ENCODE data around the gene PLCB1. TPM values are rescaled to one million over a fixed set of nuclear protein-coding genes. Genes with fewer than 3 reads are reported as not detected.

PLCB1 gene
- total RNA-seq, 1 experiment from 2014 or later, result not detected

GRCh38 chr20:8631271-8631670 lies 499.2 kb downstream of the PLCB1 start:
- no peak overlapping the region for H3K4me3 ChIP-seq
- H3F3A ChIP-seq (ENCODE audit: insufficient read depth, low read depth), result no peaks in the 10 kb centered on the region
- no peaks in the 10 kb centered on the region for H3K9me3 ChIP-seq (ENCODE audit: insufficient read depth, low read depth)
- H3K4me2 ChIP-seq, result no peak overlapping the region
- H2AFZ ChIP-seq, result no peak overlapping the region
- CTCF ChIA-PET, result no interaction called here
- intact Hi-C loops (cut with micrococcal nuclease; ENCODE audit: unreplicated experiment), result no loop called here
- BruUV-seq (replicated peaks), result no TSS peak
- no peaks in the 10 kb centered on the region for H3K36me3 ChIP-seq (ENCODE audit: low read depth)
- DNase-seq, result no peak
- TF ChIP-seq CTCF (conservative IDR thresholded peaks at IDR 0.05) (no peak), EZH2 (IDR thresholded peaks at IDR 0.05; ENCODE audit: low read depth) (no peak)
- no peaks in the 10 kb centered on the region for H3K79me2 ChIP-seq (ENCODE audit: low read depth)
- H3K4me1 ChIP-seq (replicated peaks; ENCODE audit: insufficient read depth), result no peaks in the 10 kb centered on the region
- no peaks in the 10 kb centered on the region for H4K20me1 ChIP-seq (ENCODE audit: insufficient read depth)
- POLR2A ChIA-PET (ENCODE audit: unreplicated experiment), result no interaction called here
- no peak overlapping the region for H3K27ac ChIP-seq
- H3K9me2 ChIP-seq (ENCODE audit: insufficient read depth), result no peaks in the 10 kb centered on the region
- H3K27me3 ChIP-seq (ENCODE audit: insufficient read depth, low read depth), result no peaks in the 10 kb centered on the region

- Histone ChIP-seq H4K20me1 (ENCODE audit: insufficient read depth) (no peaks in the 10 kb centered on the region), H3K79me2 (ENCODE audit: low read depth) (no peaks in the 10 kb centered on the region), H2AFZ (no peak overlapping the region), H3K27me3 (ENCODE audit: insufficient read depth, low read depth) (no peaks in the 10 kb centered on the region), H3K36me3 (ENCODE audit: low read depth) (no peaks in the 10 kb centered on the region), H3F3A (ENCODE audit: insufficient read depth, low read depth) (no peaks in the 10 kb centered on the region), H3K4me1 (replicated peaks; ENCODE audit: insufficient read depth) (no peaks in the 10 kb centered on the region), H3K27ac (no peak overlapping the region), H3K4me3 (no peak overlapping the region), H3K9me2 (ENCODE audit: insufficient read depth) (no peaks in the 10 kb centered on the region), H3K9me3 (ENCODE audit: insufficient read depth, low read depth) (no peaks in the 10 kb centered on the region), H3K4me2 (no peak overlapping the region)
- no peak for DNase-seq
- no TSS peak for BruUV-seq (replicated peaks)
- CTCF ChIA-PET, result no interaction called here
- TF ChIP-seq CTCF (conservative IDR thresholded peaks at IDR 0.05) (no peak), EZH2 (IDR thresholded peaks at IDR 0.05; ENCODE audit: low read depth) (no peak)
- POLR2A ChIA-PET (ENCODE audit: unreplicated experiment), result no interaction called here
- intact Hi-C loops (cut with micrococcal nuclease; ENCODE audit: unreplicated experiment), result no loop called here
Measured at GRCh38 chr20:8633366-8633765, 501.3 kb downstream of the PLCB1 start.

- no peaks in the 10 kb centered on the region for H4K20me1 ChIP-seq (ENCODE audit: insufficient read depth)
- H3K36me3 ChIP-seq (ENCODE audit: low read depth), result no peaks in the 10 kb centered on the region
- no peaks in the 10 kb centered on the region for H3F3A ChIP-seq (ENCODE audit: insufficient read depth, low read depth)
- H3K9me3 ChIP-seq (ENCODE audit: insufficient read depth, low read depth), result no peaks in the 10 kb centered on the region
- CTCF ChIA-PET, result no interaction called here
- DNase-seq, result no peak
- H3K27me3 ChIP-seq (ENCODE audit: insufficient read depth, low read depth), result no peaks in the 10 kb centered on the region
- BruUV-seq (replicated peaks), result no TSS peak
- no peak overlapping the region for H2AFZ ChIP-seq
- intact Hi-C loops (cut with micrococcal nuclease; ENCODE audit: unreplicated experiment), result no loop called here
- H3K4me3 ChIP-seq, result no peak overlapping the region
- no peaks in the 10 kb centered on the region for H3K79me2 ChIP-seq (ENCODE audit: low read depth)
- POLR2A ChIA-PET (ENCODE audit: unreplicated experiment), result no interaction called here
- H3K4me2 ChIP-seq, result no peak overlapping the region
- H3K27ac ChIP-seq, result no peak overlapping the region
- no peaks in the 10 kb centered on the region for H3K9me2 ChIP-seq (ENCODE audit: insufficient read depth)
- no peaks in the 10 kb centered on the region for H3K4me1 ChIP-seq (replicated peaks; ENCODE audit: insufficient read depth)
- TF ChIP-seq EZH2 (IDR thresholded peaks at IDR 0.05; ENCODE audit: low read depth), result no peak
- TF ChIP-seq CTCF (conservative IDR thresholded peaks at IDR 0.05), result no peak
Measured at GRCh38 chr20:8635048-8635572, 503.0 kb downstream of the PLCB1 start.

Data from PC-9 (cell line).